Tibial artery (tissue), 4 donors: ENCODE data around the gene SPEM2.

Experiments used
- DNase-seq, 2 donors: peaks; one replicate each; pipeline ENCODE4 v3.0.0-alpha.2; 2019
- H3K27ac ChIP-seq, 2 donors: fragments of 200-600 bp; sonication (generic) in 1 of 2; 1 replicate in 1 of 2; 2 replicates in 1 of 2; pipeline ENCODE4 v1.5.1; 2018 to 2019; ENCODE audit warnings: mild to moderate bottlenecking in 1 of 2
- H3K27me3 ChIP-seq, 2 donors: fragments of 200-600 bp; sonication (generic) in 1 of 2; one replicate each; pipeline versions ENCODE4 v1.5.1 to v1.6.0; 2016 to 2019
- H3K36me3 ChIP-seq, 3 donors: fragments of 200-600 bp; sonication (generic) in 2 of 3; one replicate each; pipeline ENCODE4 v1.5.1; 2016 to 2019; ENCODE audit warnings: mild to moderate bottlenecking in 2 of 3
- H3K4me1 ChIP-seq, 4 donors: fragments of 200-600 bp; sonication (generic) in 2 of 4; 1 replicate in 3 of 4; 2 replicates in 1 of 4; pipeline ENCODE4 v1.5.1; 2016 to 2019
- H3K4me3 ChIP-seq, 2 donors: fragments of 200-600 bp; sonication (generic) in 1 of 2; 1 replicate in 1 of 2; 2 replicates in 1 of 2; pipeline ENCODE4 v1.5.1; 2018 to 2019; ENCODE audit warnings: mild to moderate bottlenecking in 2 of 2
- H3K9me3 ChIP-seq, 3 donors: fragments of 200-600 bp; sonication (generic) in 1 of 3; one replicate each; pipeline ENCODE4 v1.5.1; 2016 to 2019
- CTCF ChIP-seq, 2 experiments: fragments of 200-600 bp in 1 of 2; fragments of 450-650 bp in 1 of 2; IDR thresholded peaks; one replicate each; pipeline ENCODE4 v1.5.1; 2017 to 2019; ENCODE audit warnings: antibody characterized with exemption in 2 of 2, mild to moderate bottlenecking in 1 of 2, moderate library complexity in 1 of 2
- intact Hi-C: fragments of 100-400 bp; cut with DNase I; formaldehyde crosslinking; loops from one replicate; pipeline ENCODE4 v1.15.0; 2023; ENCODE audit warnings: low total_unique reads

SPEM2 gene

GRCh38 chr17:7408863-7409262, 16.6 kb upstream of the SPEM2 start:
- no peak for DNase-seq
- H3K4me3 ChIP-seq, result no peak overlapping the region
- H3K36me3 ChIP-seq, result peaks cover 10 to 30% (median 12%) of the 10 kb centered on the region in 3 donors
- intact Hi-C loops, result no loop called here
- H3K27ac ChIP-seq, result no peak overlapping the region
- peaks cover 0 to 16% (median 10%) of the 10 kb centered on the region in 4 donors for H3K4me1 ChIP-seq
- no peaks in the 10 kb centered on the region for H3K9me3 ChIP-seq
- H3K27me3 ChIP-seq, result no peaks in the 10 kb centered on the region
- TF ChIP-seq CTCF (IDR thresholded peaks at IDR 0.05), result no peak

DNA sequence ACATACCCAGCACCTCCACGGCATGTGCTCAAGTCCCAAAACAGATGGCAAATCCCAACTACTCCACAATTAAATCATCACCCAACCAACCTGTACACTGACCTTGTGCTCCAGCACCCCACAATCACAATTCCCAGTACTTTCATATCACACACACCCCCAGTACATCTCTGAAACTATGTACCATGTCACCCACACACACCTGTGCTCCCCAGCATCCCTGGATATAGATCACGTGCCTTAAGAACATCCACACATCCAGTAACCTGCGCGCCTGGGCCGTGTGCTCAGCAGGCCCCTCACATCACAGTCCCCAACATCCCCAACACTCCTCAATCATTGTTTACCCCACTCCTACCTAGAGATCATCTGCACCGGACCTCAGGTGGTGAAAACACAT, 15.7 kb upstream of the SPEM2 start:
- no peaks in the 10 kb centered on the region for H3K9me3 ChIP-seq
- H3K4me3 ChIP-seq, result no peak overlapping the region
- peaks cover 0 to 16% (median 10%) of the 10 kb centered on the region in 4 donors for H3K4me1 ChIP-seq
- no peak overlapping the region for H3K27ac ChIP-seq
- TF ChIP-seq CTCF (IDR thresholded peaks at IDR 0.05), result no peak
- peaks cover 10 to 37% (median 13%) of the 10 kb centered on the region in 3 donors for H3K36me3 ChIP-seq
- DNase-seq, result no peak
- intact Hi-C loops, result no loop called here
- no peaks in the 10 kb centered on the region for H3K27me3 ChIP-seq

GRCh38 chr17:7410634-7411426, 14.6 kb upstream of the SPEM2 start:
- no peaks in the 10 kb centered on the region for H3K27me3 ChIP-seq
- TF ChIP-seq CTCF (IDR thresholded peaks at IDR 0.05), result no peak
- intact Hi-C loops, result no loop called here

GRCh38 chr17:7411427-7411750, 14.0 kb upstream of the SPEM2 start:
- Histone ChIP-seq H3K36me3 (peaks cover 10 to 53% (median 19%) of the 10 kb centered on the region in 3 donors), H3K4me3 (no peak overlapping the region), H3K4me1 (peaks cover 0 to 2% (median under 1%) of the 10 kb centered on the region in 4 donors), H3K9me3 (no peaks in the 10 kb centered on the region), H3K27ac (no peak overlapping the region), H3K27me3 (no peaks in the 10 kb centered on the region)
- intact Hi-C loops, result no loop called here
- TF ChIP-seq CTCF (IDR thresholded peaks at IDR 0.05), result no peak
- no peak for DNase-seq

More at GRCh38 chr17:7410634-7411426, 14.6 kb upstream of the SPEM2 start:
- DNase-seq, result no peak
- Histone ChIP-seq H3K27ac (no peak overlapping the region), H3K4me3 (no peak overlapping the region), H3K36me3 (peaks cover 10 to 48% (median 19%) of the 10 kb centered on the region in 3 donors), H3K4me1 (peaks cover 0 to 7% (median 4%) of the 10 kb centered on the region in 4 donors), H3K9me3 (no peaks in the 10 kb centered on the region)

- H3K4me1 ChIP-seq, result no peaks in the 10 kb centered on the region
- H3K27ac ChIP-seq, result no peak overlapping the region
- H3K4me3 ChIP-seq, result no peak overlapping the region
- intact Hi-C loops, result no loop called here
- peaks cover 10 to 66% (median 32%) of the 10 kb centered on the region in 3 donors for H3K36me3 ChIP-seq
- DNase-seq, result no peak
- H3K27me3 ChIP-seq, result no peaks in the 10 kb centered on the region
- no peak for TF ChIP-seq CTCF (IDR thresholded peaks at IDR 0.05)
- no peaks in the 10 kb centered on the region for H3K9me3 ChIP-seq
Observed at GRCh38 chr17:7413346-7413985, 11.9 kb upstream of the SPEM2 start.
